Activated CD4-positive, CD25-positive, alpha-beta regulatory T cell treated with anti-CD3 and anti-CD28 coated beads, Interleukin-2, amount 50 U/mL, for 72 hours (primary cell): ENCODE data around the gene PPP1R13L.

ENCODE experiments used
- DNase-seq: peaks from one replicate; pipeline ENCODE4 v3.0.0; 2021

Gene PPP1R13L

GRCh38 chr19:45406226-45407090 is 1.6 kb upstream of the PPP1R13L start, which contains the start of gene POLR1G:
Gene POLR1G (plus strand): TSS chr19:45406644. CDS start chr19:45406697, 53 bp downstream.
- DNase-seq, result peak; percentile 80

GRCh38 chr19:45405435-45406225 is 761 bp upstream of the PPP1R13L start:
- DNase-seq, result peak; percentile 71

GRCh38 chr19:45403781-45404556 is 900 bp downstream of the PPP1R13L start:
- DNase-seq, result peak; percentile 56

GRCh38 chr19:45403272-45403671 is 1.6 kb downstream of the PPP1R13L start:
- no peak for DNase-seq

- DNase-seq, result no peak
Observed at GRCh38 chr19:45402298-45403061, 2.4 kb downstream of the PPP1R13L start.

- DNase-seq, result no peak
Observed at GRCh38 chr19:45401815-45402214, 3.1 kb downstream of the PPP1R13L start.

- DNase-seq, result no peak
Observed at GRCh38 chr19:45400192-45400591, 4.7 kb downstream of the PPP1R13L start.

GRCh38 chr19:45395821-45396617 is 8.8 kb downstream of the PPP1R13L start:
- no peak for DNase-seq

- DNase-seq, result no peak
Observed at GRCh38 chr19:45391871-45392665, 12.8 kb downstream of the PPP1R13L start.

GRCh38 chr19:45391346-45391745 is 13.5 kb downstream of the PPP1R13L start:
- DNase-seq, result no peak

GRCh38 chr19:45385392-45386221 is 19.3 kb downstream of the PPP1R13L start:
- DNase-seq, result no peak

GRCh38 chr19:45382426-45382825 is 22.4 kb downstream of the PPP1R13L start:
- no peak for DNase-seq

GRCh38 chr19:45380107-45380506 is 24.8 kb downstream of the PPP1R13L start:
- no peak for DNase-seq

GRCh38 chr19:45376045-45376724 is 28.7 kb downstream of the PPP1R13L start:
- DNase-seq, result no peak

- peak; percentile 99 for DNase-seq
Observed at GRCh38 chr19:45370410-45371204, 34.3 kb downstream of the PPP1R13L start, which contains the start of gene ERCC2. Gene ERCC2 (minus strand): TSS chr19:45370573. CDS start chr19:45370540, 33 bp downstream.

GRCh38 chr19:45368737-45369340 is 36.0 kb downstream of the PPP1R13L start:
- DNase-seq, result no peak

GRCh38 chr19:45368127-45368526 is 36.7 kb downstream of the PPP1R13L start:
- DNase-seq, result no peak
